HuH-7.5 (cell line): Measurements from ENCODE around the gene TOP1.

Experiments
- DNase-seq: peaks from one replicate; pipeline ENCODE4 v3.0.0; 2011; ENCODE audit warnings: low spot score

TOP1 gene

DNA sequence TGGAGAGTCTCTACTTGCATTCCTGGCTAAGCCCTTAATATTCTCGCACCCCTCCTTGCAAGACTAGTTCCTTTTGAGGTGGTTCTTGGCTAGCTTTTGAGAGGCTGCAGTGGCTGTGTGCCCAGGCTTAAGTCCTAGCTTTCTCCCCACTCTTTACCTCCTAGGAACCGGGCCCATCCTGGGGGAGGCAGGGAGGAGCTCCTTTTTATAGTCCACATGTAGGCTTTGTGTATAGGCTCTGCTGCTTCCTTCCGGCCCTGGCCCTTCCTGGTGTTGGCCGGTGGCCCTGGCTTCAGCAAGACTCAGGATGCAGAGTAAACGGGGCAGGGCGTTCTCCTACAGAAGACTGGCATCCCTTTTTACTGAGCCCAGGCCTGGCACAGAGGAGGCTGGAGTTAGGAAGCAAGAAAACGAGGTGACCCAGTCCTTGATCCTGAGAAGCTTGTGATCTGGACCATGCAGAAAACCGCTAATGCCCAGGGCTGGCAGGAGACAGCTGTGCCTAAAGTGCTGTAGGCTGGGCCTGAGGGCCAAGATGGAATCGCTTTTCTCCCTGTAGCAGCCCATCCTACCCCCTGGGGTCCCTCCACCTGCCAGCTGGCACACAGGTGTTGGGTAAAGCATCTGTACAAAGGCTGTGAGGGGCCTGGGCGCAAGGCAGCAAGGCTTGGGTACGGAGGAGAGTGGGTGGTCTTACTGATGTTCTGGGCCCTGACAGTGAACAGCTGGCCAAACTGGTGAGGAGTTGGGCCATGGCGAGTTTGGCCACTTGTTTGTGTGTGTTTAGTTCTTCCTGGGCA lies 117.4 kb downstream of the TOP1 start:
- no peak for DNase-seq

DNA sequence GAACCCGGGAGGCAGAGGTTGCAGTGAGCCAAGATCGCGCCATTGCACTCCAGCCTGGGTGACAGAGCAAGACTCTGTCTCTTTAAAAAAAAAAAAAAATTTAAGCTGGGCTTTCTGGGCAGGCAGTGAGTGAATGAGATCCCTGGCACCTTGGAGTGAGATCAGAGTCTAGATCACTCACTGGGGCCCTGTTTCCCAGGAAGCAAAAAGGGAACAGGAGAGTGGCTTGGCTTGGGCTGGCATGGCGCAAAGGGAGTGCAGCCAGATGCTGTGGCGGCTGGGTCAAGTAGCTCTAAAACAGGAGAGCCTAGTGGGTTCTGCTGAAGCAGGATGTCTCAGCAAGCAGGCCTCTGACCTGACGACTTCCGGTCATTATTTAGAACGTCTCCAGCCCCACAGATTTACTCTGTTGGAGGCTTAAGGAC lies 119.2 kb downstream of the TOP1 start:
- no peak for DNase-seq

DNA sequence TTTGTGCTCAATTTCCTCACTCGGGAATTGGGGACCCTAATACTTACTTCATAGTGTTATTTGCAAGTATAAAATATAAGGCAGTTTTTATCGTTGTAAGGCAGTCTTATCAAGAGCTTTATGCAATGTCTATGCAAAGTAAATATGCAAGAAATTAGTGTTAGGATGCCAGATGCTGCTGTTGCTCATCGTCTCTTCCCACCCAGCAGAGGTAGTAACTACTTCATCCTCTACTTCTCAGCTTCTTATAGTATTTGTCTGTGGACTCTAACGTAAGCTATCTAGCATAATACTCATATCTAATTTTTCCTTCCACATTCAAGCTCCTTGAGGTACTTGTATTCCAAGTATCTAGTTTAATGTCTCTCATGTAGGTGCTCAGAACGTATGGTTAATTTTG lies 120.3 kb downstream of the TOP1 start:
- DNase-seq = no peak

DNA sequence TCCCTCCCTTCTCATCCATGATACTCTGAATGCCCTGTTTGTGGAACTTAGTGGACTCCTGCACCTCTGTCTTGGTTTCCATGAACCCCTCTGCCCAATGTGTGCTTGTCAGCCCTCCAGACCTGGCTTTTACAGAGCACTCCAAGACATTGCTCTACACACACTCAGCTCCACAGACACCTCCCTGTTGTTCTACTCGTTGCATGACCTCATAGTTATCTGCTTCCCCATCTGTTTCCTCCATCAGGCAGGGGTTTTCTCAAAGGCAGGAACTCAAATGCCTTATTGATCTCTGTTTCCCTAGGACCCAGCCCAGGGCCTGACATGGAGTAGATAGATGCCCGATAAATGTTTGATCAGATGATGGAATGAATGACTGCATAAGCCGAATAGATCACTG lies 122.0 kb downstream of the TOP1 start:
- DNase-seq = no peak

DNA sequence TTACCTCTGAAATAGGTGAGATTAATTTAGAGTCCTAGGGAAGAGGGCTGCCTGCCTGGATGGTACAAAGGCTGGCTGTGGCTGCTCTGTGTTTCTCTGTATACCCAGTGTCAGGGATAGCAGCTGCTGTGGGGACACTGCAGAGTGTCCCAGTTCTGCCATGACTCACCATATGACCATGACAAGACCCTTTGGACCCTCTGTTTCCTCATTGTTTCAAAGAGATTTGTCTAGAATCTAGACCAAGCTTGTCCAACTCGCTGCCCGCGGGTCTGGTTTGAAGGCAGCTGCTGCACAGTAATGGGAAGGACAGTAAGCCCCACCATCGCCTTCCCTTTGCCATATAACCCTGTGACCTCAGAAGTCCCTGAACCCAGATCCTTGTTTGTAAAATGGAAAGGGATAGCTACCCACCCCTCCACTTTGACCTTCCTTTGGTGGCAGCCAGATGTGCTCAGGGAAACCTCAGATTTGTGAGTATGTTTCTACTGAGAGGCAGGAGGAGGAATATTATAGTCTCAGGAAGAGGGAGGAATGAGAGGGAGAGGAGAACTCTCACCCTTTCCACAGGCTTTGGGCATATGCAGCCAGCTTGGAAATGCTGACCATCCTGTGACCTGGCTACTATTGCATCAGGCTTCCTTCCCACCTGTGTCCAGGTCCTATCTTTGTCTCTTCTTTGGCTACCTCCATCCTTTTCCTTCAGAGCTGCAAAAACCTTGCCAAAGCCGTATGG lies 122.7 kb downstream of the TOP1 start:
- no peak for DNase-seq

DNA sequence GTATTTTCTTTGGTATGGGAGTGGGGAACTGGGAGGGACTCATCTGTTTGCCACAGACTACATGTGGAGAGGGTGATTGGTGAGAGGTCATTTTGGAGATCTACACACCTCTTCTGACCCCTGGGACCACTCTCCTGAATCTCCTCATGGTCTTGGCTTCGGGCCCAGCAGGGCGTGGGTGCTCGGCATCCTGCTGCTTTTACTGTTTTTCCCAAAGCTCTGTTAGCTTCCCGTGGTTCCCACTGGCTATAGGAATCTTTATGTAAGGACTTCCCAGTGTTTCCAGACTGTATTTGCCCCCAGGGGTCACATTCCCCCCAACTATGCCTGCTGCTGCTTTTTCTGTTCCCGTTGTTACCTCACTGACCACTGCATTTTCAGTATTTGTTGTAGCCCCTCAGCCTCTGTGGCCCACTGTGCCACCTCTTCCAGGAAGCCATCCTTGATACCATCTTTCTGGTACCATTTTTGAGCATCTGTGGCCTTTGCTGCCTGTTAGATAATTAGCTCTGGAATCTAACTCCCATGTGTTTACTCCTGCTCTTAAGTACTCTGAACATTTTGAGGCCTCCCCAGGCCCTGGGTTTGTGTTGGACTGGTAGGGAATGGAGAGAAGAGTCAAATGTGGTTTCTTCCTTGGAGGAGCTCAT lies 123.6 kb downstream of the TOP1 start:
- DNase-seq = no peak

DNA sequence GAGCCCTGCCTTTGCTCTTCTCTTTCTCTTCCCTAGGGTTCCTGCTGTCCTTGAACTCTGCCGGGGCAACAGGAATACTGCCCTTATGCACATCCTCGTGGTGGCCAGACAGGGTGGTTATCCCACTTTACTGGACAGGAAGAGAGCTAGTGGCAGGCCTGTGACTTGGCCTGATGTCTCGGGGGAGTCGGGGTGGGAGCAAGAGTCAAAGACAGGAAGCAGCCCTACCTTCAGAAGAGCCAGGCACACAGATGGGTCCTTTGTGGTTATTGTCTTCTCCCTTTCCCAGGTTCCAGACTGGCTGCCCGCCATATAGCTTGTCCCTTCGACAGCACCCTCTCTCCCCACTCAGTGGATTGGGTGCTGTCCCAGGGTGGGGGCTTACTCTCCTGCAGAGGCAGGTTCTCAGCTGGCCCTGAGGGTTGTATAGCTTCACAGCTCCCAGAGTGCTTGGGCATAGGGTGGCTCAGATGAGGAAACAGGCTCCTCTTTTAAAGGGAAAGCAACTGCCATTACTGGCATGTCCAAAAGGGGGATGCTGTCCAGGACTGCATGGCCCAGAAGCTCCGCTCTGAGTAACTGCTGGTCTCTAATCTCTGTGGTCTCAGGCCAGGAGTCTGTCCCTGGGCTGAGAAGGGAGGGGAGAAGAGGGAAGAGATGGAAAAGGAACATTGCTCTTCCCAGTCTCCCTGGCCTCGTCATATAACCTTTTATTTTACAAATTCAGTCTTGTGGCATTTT lies 126.0 kb downstream of the TOP1 start:
- no peak for DNase-seq

DNA sequence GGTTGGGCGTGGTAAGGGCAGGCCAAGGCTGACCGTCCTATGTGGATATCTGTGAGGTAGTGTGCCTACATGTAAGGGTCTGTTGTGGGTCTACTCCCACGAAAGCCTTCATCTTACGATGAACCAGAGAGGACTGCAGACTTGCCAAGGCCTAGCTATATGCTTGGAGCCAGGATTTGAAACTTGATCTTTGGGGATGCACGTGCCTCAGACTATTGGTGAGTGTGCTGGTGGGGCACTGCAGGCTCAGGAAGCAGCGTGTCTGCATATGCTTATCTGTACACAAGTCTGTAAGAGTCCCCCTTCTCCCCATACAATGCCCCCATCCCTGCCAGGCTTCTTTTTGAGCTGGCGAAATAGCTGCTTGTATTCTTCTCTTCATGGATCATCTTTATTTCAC lies 126.6 kb downstream of the TOP1 start:
- no peak for DNase-seq

DNA sequence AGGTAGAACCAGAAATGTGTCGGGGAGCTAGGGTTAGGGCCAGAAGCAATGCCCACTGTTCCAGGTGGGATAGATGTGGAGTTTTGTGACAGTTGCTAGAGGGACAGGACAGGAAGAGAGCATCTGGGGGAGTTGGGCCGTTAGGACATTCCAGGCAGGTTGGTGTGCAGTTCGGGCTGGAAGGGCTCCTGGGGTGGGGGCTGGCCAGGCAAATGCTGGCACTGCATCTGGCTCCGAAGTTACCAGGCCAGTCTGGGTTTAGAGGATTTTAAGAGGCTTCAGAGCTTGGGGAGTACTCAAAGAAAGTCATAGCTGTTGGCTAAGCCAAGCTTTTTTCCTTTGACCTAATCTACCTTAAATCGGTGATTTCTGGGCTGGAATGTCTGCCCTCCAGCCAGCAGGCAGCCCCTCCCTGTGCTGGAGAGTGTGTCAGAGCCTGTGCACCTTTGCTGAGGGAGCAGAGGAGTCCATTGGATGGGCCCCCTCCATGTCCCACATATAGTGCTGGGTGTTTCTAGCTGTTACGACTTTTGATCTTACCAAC lies 129.5 kb downstream of the TOP1 start:
- no peak for DNase-seq

DNA sequence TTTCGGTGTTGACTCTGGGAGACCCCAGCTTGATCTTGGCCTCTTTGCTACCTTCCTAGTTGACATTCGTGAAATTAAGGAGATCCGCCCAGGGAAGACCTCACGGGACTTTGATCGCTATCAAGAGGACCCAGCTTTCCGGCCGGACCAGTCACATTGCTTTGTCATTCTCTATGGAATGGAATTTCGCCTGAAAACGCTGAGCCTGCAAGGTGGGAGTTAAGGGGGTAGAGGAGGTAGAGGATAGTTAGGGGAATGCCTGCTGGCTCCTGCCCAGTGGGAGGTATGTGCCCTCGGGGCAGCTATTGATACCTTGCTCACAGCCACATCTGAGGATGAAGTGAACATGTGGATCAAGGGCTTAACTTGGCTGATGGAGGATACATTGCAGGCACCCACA lies 130.9 kb downstream of the TOP1 start:
- no peak for DNase-seq

DNA sequence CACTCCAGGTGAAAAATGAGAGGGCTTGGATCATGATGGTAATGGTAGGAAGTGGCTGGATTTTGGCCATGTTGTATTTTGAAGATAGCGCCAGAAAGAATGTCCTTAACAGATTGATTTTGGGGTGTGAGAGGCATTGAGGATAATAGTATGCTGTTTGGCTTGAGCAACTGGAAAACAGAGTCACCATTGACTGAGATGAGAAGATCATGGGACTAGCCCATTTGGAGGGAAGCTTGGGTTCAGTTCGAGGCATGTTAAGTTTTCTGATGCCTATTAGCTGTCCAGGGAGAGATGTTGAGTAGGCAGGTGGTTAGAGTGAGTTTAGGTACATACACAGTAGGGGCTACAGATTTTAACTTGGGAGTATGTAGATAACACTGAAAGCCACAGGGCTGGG lies 132.1 kb downstream of the TOP1 start:
- DNase-seq = no peak

DNA sequence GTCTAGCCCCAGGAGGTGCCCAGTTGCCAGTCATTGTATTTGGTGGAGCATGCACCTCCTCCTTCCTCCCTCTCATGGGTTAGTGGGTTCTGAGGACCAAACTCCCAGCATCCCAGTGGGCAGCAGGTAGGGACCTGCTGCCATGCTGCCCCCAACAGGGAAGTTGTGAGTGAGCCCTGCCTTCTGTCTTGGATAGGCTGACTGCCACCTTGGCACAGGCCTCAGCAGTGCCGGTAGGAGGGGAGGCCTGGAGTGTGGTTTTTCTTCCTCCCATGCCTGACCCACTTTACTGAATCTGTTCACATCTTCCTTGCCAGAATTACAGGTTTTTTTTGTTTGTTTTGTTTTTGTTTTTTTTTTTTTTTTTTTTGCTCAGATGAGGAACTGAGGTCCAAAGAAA lies 133.3 kb downstream of the TOP1 start:
- no peak for DNase-seq

DNA sequence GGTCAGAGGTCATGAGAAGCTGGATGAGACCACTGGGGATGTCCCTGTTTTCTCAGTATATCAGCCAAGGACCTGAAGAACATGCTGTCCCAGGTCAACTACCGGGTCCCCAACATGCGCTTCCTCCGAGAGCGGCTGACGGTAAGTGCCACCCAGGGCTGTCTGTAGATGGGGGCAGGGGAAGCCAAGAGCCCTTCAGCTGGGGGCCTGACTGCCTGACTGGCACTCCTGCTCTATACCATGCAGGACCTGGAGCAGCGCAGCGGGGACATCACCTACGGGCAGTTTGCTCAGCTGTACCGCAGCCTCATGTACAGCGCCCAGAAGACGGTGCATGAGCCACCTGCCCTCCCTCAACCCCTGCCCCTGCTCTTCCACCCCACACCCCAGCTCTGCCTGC lies 133.8 kb downstream of the TOP1 start:
- no peak for DNase-seq

DNA sequence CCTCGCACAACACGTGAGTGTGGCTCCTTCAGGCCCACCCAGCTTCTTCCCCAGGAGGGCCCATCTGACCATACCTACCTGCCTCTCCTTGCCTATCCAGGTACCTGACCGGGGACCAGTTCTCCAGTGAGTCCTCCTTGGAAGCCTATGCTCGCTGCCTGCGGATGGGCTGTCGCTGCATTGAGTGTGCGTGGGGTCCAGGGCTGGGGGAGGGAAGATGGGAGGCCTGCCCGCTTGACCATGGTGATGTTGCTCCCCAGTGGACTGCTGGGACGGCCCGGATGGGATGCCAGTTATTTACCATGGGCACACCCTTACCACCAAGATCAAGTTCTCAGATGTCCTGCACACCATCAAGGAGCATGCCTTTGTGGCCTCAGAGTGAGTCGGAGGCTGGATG lies 135.2 kb downstream of the TOP1 start:
- DNase-seq = no peak

DNA sequence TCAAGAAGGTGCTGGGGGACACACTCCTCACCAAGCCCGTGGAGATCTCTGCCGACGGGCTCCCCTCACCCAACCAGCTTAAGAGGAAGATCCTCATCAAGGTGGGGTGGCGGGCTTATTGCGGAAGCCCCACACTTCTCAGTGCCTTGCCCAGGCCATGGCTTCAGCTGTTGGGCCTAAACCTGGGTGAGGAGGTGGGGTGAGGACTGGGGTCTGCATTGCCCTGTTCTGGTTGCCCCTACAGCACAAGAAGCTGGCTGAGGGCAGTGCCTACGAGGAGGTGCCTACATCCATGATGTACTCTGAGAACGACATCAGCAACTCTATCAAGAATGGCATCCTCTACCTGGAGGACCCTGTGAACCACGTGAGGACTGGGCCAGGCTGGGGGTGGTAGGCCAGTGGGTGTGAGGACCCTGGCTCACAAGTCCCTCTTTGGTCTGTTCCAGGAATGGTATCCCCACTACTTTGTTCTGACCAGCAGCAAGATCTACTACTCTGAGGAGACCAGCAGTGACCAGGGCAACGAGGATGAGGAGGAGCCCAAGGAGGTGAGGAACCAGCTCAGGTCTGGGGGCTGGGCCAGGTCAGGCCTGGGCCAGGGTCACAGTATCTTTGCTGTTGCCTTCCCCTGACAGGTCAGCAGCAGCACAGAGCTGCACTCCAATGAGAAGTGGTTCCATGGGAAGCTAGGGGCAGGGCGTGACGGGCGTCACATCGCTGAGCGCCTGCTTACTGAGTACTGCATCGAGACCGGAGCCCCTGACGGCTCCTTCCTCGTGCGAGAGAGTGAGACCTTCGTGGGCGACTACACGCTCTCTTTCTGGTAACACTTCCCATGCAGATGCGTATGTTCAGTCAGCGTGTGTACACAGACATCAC lies 136.6 kb downstream of the TOP1 start:
- no peak for DNase-seq

DNA sequence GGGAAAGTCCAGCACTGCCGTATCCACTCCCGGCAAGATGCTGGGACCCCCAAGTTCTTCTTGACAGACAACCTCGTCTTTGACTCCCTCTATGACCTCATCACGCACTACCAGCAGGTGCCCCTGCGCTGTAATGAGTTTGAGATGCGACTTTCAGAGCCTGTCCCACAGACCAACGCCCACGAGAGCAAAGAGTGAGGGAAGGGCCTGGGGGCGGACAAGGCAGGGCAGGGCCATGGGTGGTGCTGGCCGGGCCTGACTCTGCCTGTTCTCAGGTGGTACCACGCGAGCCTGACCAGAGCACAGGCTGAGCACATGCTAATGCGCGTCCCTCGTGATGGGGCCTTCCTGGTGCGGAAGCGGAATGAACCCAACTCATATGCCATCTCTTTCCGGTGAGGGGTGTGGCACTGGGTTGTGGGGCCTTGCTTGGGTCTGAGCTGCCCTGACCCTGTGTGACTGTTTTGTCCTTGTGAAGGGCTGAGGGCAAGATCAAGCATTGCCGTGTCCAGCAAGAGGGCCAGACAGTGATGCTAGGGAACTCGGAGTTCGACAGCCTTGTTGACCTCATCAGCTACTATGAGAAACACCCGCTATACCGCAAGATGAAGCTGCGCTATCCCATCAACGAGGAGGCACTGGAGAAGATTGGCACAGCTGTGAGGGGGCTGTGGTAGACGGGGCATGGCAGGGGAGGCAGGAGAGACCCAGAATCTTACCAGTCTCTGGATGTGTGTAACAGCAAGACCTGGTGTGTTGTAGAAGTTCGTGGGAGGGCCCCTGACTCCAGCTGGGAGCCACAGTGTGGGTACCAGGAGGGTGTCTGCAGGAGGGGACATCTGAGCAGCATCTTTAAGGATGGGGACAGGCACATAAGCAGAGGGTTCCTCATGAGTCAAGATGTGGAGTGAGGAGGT lies 137.8 kb downstream of the TOP1 start:
- no peak for DNase-seq

DNA sequence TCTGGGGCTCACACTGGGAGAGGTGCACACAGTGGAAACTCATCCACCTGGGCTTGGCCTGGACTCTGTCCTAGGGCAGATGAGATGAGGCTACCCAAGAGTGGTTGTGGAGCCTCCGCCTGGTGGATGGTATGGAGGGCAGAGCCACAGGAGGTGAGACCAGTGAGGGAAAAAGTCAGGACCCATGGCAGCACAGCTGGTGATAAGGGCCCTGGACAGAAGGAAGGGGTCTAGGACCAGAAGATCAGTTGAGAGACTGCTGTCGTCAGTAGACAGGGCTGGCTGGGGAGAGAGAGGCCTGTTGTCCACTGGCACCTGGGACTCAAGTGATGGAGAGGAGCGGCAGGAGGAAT lies 138.5 kb downstream of the TOP1 start:
- no peak for DNase-seq

DNA sequence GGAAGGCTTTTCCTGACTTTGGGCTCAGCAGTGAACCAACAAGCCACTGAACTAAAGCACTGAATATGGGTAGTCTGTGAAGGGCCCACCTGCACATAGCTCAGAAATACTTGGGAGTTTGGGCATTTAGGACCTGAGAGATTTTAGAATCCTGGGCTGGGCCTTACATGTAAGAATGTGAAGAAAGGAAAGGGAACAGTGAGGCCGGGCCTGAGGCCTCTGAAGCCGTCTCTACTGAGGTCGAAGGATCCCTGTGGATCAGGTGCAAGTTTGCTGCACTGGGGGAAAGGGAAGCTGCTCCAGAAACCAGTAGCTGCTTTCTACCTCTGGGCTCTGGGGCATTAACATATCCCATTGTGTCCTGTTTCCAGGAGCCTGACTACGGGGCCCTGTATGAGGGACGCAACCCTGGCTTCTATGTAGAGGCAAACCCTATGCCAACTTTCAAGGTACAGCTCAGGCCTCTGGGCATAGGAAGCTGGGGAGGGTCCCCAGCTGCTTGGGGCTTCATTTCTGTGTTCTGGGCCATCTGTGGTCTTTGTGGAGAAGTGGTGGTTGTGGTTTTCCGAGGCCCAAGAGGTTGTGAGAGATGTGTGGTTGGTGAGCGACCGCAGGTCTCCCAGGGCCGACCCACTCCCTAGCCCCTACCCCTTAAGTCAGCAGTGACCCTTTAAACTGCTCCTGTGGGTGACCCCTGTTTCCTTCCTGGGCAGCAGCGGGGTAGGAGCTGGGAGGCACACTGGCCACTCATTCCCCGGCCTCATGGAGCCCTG lies 139.0 kb downstream of the TOP1 start:
- DNase-seq = no peak
